HG02642 (cell line): ENCODE data around the gene TAL2.
A peak's percentile ranks its signal among the peaks of the same experiment; 100 is the strongest.
"Not testable (repeated sequence)": the region's sequence is repeated elsewhere in the genome, so short reads cannot be mapped to it uniquely, and the experiment has no call there.

Experiments
- ATAC-seq: cut with Tn5 transposase; IDR thresholded peaks from one replicate; pipeline ENCODE4 v1.9.1; 2021; ENCODE audit warnings: mild to moderate bottlenecking; ENCODE audit not compliant: unreplicated experiment, poor library complexity

Gene TAL2

DNA sequence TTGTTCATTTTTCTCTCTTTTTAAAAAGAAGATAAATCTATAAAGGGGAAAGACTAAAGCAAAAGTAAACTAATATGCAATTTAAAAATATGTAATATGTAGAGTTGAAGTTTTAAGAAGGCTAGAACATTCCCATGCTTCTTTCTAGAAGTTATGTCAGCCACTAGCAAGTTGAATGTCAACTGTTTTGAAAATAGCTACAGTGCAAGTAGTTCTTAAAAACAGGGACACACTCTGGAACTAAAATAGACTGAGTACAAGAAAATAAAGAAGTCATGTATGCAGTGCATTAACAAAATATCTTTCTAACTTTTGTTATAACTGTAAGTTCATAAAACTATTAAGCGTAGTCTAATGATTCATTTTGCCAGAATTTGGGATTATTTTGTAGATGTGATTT lies 40.0 kb downstream of the TAL2 start:
- ATAC-seq, result no peak

DNA sequence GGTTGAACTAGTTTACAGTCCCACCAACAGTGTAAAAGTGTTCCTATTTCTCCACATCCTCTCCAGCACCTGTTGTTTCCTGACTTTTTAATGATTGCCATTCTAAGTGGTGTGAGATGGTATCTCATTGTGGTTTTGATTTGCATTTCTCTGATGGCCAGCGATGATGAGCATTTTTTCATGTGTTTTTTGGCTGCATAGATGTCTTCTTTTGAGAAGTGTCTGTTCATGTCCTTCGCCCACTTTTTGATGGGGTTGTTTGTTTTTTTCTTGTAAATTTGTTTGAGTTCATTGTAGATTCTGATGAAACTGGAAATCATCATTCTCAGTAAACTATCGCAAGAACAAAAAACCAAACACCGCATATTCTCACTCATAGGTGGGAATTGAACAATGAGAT lies 41.4 kb downstream of the TAL2 start:
- not testable (repeated sequence) for ATAC-seq

DNA sequence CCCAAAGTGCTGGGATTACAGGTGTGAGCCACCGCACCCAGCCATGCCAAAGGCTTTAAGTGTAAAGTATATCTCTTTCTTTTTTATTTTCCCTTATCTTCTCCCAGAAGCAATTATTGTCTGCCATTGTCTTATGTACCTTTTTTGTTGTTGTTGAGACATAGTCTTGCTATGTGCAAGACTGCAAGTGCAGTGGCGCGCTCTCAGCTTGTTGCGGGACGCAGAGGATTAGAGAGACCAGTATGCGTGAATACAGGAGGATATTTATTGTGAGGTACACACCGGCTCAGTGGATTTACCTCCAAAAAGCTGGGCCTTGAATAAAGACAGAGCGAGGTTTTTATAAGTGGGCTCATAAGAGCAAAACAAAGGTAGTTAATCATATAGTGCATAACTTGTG lies 43.9 kb downstream of the TAL2 start:
- ATAC-seq, result no peak

DNA sequence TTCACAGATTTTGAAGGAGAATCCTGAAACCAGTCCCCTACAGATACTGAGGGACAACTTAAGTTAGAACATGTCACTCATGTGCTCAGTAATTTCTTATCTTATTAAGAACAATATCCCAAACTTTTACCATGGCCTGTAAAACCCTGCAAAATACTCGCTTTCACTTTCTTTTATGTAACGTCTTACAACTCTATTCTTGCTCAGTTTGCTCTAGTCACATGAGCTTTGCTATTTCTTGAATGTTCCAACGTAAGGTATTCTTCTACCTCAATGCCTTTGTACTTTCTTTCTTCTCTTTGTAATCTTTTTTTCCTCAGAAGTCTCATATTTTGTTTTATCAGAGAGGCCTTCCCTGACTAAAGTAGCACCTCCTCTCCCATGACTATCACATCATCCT lies 46.1 kb downstream of the TAL2 start:
- peak; percentile 48 for ATAC-seq

DNA sequence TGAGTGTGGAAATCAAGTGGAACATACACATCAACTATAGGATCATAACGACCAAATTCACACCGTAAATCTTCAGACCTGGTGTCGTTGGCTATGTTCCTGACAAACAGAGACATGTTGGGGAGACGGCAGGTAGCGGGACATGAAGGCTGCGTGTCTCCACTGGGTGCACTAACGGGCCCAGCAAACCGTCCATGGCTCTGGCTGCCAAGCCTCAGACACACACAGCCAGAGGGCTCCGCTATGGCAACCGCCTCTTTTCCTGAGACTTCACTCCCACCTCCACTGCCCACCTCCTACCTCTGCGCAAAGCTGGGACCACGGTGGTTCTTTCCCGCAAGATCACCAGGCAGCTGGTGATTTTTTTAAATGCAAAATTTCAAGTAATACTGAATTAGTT lies 48.4 kb downstream of the TAL2 start:
- no peak for ATAC-seq

DNA sequence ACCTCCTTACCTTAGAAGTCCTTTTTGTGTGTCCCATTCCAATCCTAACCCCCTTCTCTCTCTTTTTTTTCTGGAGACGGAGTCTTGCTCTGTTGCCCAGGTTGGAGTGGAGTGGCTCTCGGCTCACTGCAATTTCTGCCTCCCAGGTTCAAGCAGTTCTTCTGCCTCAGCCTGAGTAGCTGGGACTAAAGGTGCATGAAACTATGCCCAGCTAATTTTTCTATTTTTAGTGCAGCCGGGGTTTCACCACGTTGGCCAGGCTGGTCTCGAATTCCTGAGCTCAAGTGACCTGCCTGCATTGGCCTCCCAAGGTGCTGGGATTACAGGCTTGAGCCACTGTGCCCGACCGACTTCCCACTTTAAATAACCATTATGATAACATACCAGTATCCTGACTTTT lies 49.6 kb downstream of the TAL2 start:
- ATAC-seq, result no peak

DNA sequence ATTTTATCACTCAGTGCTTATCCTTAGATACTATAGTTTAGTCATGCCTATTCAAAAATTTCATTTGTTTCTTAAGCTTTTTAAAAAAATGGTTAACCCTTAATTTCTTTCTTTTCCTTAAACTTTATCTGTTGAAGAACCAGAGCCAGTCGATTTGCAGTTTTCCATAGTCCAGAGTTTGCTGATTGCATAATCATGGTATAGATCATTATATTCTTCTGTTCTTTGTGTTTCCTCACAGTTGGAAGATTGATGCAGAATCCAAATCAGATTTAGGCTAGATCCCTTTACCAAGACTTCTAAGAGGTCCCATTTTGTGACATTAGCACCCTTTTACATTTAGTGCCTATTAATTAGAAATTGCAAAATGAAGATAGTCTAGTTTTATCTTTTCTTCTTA lies 50.0 kb downstream of the TAL2 start:
- no peak for ATAC-seq
